ENCODE data around the gene SNRPA.
"Not testable (repeated sequence)": the region's sequence is repeated elsewhere in the genome, so short reads cannot be mapped to it uniquely, and the experiment has no call there.

SNRPA gene

DNA sequence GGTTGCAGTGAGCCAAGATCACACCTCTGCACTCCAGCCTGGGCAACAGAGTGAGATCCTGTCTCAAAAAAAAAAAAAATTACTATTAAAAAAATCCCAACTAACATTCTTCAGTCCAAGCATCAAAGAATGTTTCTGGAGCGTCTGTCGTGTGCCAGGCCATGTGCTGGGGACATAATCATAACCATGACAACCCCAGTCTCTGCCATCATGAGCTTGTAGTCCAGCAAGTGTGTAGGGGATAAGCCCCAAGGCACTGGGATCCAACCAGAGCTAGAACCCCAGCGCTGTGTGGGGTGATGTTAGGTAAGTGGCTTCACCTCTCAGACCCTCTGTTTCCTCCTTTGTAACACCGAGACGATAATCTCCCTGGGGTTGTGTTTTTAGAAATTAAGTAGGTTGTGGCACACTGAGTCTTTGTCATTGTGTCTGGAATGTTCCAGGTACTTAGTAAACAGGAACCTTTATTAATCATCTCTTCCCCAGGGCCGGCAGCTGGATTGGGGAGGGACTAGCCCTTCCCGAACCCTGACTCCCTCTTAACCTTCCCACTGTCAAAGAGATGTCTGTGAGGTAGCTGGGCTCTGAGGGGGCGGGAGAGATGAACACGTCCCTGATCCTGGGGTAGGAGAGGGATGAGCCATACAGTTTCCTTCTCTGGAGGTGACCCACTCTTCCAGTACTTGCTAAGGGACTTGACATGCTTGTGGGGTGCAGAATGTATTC is 28.9 kb upstream of the SNRPA start:
- in situ Hi-C loops (cut with MboI; ENCODE audit: low sequenced_read_pairs, unreplicated experiment): no loop called here
- DNase-seq (ENCODE audit: low spot score): no peak
- TF ChIP-seq, protein P1, sequence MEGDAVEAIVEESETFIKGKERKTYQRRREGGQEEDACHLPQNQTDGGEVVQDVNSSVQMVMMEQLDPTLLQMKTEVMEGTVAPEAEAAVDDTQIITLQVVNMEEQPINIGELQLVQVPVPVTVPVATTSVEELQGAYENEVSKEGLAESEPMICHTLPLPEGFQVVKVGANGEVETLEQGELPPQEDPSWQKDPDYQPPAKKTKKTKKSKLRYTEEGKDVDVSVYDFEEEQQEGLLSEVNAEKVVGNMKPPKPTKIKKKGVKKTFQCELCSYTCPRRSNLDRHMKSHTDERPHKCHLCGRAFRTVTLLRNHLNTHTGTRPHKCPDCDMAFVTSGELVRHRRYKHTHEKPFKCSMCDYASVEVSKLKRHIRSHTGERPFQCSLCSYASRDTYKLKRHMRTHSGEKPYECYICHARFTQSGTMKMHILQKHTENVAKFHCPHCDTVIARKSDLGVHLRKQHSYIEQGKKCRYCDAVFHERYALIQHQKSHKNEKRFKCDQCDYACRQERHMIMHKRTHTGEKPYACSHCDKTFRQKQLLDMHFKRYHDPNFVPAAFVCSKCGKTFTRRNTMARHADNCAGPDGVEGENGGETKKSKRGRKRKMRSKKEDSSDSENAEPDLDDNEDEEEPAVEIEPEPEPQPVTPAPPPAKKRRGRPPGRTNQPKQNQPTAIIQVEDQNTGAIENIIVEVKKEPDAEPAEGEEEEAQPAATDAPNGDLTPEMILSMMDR (IDR thresholded peaks at IDR 0.05; ENCODE audit: borderline replicate concordance, control extremely low read depth, extremely low read depth, insufficient read depth, missing control alignments): no peak

DNA sequence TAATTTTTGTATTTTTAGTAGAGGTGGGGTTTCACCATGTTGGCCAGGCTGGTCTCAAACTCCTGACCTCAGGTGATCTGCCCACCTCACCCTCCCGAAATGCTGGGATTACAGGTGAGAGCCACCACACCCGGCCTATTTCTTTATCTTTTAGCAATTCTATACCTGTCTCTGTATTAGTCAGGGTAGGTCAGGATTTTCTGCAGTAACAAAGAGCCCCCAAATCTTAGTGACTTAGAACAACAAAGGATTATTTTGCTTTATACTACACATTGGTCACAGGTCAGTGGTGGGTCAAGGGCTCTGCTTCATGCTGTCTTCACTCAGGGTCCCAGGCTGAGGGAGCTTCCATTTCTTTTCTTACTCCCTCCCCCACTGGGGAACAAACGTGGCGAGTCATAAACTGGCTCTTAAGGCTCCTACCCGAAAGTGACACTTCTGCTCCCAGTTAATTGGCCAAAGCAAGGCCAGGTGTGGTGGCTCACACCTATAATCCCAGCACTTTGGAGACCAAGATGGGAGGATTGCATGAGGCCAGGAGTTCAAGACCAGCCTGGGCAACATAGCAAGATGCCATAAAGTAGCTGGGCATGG is 27.2 kb upstream of the SNRPA start:
- DNase-seq (ENCODE audit: low spot score): no peak
- in situ Hi-C loops (cut with MboI; ENCODE audit: low sequenced_read_pairs, unreplicated experiment): no loop called here
- TF ChIP-seq, protein P1 (IDR thresholded peaks at IDR 0.05; ENCODE audit: borderline replicate concordance, control extremely low read depth, extremely low read depth, insufficient read depth, missing control alignments): no peak

DNA sequence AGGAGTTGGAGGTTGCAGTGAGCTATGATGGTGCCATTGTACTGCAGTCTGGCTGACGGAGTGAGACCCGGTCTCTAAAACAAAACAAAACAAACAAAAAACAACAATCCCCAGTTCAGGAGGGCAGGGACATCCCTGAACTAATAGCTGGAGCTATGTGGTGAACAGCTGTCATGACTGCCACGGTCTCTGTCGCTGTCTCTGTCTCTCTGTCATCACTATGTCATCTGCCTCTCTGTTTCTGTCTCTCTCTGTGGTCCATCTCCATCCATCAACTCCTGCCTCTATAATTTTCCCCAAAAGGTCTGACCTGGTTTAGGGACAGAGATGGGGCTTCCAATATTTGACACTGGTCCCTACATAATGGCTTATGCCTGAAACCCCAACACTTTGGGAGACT is 26.7 kb upstream of the SNRPA start:
- TF ChIP-seq, protein P1 (IDR thresholded peaks at IDR 0.05; ENCODE audit: borderline replicate concordance, control extremely low read depth, extremely low read depth, insufficient read depth, missing control alignments): no peak
- DNase-seq (ENCODE audit: low spot score): no peak
- in situ Hi-C loops (cut with MboI; ENCODE audit: low sequenced_read_pairs, unreplicated experiment): no loop called here

- in situ Hi-C loops (cut with MboI; ENCODE audit: low sequenced_read_pairs, unreplicated experiment): no loop called here
- TF ChIP-seq, protein P1 (IDR thresholded peaks at IDR 0.05; ENCODE audit: borderline replicate concordance, control extremely low read depth, extremely low read depth, insufficient read depth, missing control alignments): no peak
- DNase-seq (ENCODE audit: low spot score): no peak
Observed at GRCh38 chr19:40724855-40725254, 26.1 kb upstream of the SNRPA start.

DNA sequence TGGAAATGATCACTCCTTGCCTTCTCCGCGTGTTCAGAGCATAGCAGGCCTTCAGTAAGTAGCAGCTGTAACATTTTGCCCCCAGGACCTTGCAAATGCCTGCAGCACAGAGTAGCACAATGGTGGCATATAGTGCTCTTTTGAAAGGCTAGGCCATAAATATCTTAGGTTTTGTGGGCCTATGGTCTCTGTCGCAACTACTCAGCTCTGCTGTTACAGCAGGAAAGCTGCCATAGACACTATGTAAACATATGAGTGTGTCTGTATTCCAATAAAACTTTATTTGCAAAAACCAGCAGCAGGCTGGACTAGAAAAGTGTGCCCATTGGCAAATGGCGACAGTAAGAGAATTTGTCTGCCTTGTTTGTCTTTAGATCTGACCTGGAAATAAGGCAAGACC is 24.7 kb upstream of the SNRPA start:
- in situ Hi-C loops (cut with MboI; ENCODE audit: low sequenced_read_pairs, unreplicated experiment): no loop called here
- TF ChIP-seq, protein P1 (IDR thresholded peaks at IDR 0.05; ENCODE audit: borderline replicate concordance, control extremely low read depth, extremely low read depth, insufficient read depth, missing control alignments): no peak
- DNase-seq (ENCODE audit: low spot score): no peak

- DNase-seq (ENCODE audit: low spot score); in situ Hi-C loops (cut with MboI; ENCODE audit: low sequenced_read_pairs, unreplicated experiment): not testable (repeated sequence)
Observed at GRCh38 chr19:40730065-40730464, 20.9 kb upstream of the SNRPA start.

GRCh38 chr19:40732304-40732703 is 18.7 kb upstream of the SNRPA start:
- DNase-seq (ENCODE audit: low spot score); in situ Hi-C loops (cut with MboI; ENCODE audit: low sequenced_read_pairs, unreplicated experiment): not testable (repeated sequence)

Data from GM13976 (cell line).